Right ventricle myocardium inferior (tissue), 1 donor: ENCODE data around the gene TTLL11. TPM values are rescaled to one million over a fixed set of nuclear protein-coding genes. Genes with fewer than 3 reads are reported as not detected.

Experiments
- ATAC-seq: fragments of 200-7000 bp; cut with Tn5 transposase; one replicate; pipeline ENCODE4 v1.9.1; 2020; ENCODE audit warnings: mild to moderate bottlenecking, moderate library complexity
- DNase-seq: peaks from one replicate; pipeline ENCODE4 v3.0.0; 2021; ENCODE audit errors: missing footprints
- intact Hi-C: fragments of 100-400 bp; cut with DNase I; formaldehyde crosslinking; loops from one replicate; pipeline ENCODE4 v1.11.0; 2022
- total RNA-seq: library from RNA; stranded (reverse); fragmentation: NEBNext Ultra II Directional; extraction: Animal tissue kit (Norgen Biotek cat#: 25700); gene quantifications from one replicate; pipeline ENCODE4 v1.2.1, GENCODE V29; 2021
- donor health status: DM: no; HTN: yes; CAD: no; lungs with severe emphysema.

The TTLL11 gene
- total RNA-seq, 1 donor from 2014 or later: 5.0 TPM

DNA sequence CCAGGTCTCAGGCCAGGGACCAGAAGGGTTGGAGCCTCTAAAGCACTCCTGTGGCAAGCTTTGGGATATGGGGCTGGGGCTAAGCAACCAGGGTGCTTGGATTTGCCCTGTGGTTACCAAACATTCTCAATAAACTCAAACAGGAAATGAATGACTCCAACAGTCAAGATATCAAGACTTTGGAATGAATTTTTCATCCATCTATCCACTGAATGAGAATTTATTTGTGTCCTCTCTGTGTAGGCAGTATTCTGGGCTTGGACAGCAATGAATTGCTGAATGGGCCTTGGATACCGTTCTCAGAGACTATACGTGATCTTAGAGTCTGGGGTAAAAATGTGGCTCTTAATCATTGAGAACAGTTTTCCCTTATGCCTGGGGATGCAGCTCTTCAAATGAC lies 229.2 kb downstream of the TTLL11 start:
- ATAC-seq (no peak), DNase-seq (no peak)
- intact Hi-C loops: loop anchor here (5.0 kb wide), 3 partner anchors 122 to 227 kb away; no protein-coding TSS in a partner anchor

DNA sequence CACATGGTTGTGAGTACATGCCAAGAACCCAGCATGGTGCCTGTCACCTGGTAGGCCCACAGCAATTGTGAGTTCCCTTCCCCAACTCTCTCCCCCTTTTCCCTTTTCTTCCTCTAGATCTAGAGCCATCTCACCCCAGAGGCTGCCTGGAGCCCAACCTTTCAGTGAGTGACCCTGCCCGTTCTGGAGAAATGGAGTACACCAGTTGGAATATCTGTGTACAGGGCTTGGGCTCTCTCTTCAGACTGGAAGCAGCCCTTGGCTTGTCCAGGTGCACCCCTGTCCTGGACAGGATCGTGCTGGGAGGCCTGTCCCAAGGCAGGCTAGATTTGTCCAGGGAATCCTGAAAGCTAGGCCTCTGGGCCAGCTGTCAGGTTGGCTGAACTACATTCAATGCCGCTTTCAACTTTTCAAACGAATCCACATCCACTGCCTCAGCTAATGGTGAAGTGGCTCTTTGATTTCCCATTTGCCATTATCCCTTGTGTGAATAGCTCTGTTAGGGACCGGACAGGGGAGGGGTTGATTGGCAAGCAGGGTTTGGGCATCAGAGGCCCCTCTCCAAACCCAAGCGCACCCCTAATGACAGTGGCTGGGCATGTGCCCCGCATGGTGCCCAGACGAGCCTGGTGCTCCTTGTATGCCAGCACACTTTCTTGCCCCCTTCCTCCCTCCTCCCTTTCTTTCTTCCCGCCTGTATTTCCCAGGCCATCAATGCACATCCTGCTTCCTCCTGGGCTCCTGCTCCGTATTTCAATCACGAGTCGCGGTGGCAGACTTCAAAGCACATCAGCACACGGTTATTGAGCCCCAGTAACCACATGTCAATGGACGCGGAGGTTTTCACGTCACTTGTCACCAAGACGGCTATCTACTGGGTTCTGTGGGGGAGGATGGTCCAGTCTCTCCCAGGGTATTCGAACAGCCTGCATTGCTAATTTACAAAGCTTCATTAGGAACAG lies 230.5 kb downstream of the TTLL11 start:
- DNase-seq (no peak), ATAC-seq (no peak)
- intact Hi-C loops: loop anchor here (5.0 kb wide), 3 partner anchors 120 to 225 kb away; no protein-coding TSS in a partner anchor

DNA sequence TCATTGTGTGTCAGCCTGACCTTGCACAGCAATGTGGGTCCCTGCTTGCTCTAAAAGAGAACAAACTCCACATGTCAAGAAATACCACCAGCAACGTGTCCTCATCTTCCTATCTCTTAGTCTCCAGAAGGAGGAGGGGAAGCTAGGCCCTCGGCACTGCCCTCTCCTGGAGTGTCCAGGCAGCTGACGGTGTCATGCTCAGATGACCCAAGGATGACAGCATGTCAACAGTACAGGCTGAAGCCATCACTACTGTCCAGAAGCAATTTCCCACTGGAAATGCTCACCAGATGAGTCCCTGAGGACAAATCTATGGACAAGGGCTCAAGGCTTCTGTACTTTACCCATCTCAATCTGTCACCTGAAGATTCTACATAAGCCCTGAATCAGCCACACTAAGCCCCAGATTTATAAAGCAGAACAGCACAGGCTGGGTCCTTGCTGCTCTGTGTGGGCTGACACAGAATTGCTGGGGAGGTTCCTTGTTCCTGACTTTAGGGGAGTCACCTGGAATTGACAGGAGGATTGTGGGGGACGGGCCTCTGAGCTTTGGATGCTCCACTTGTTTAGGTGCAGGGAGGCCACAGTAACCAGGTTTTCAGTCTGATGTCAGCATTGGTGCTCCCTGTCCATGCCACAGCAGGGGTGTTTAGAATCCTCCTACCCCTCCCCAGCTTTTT lies 231.5 kb downstream of the TTLL11 start:
- ATAC-seq (peak; percentile 73), DNase-seq (no peak)
- intact Hi-C loops: loop anchor here (5.0 kb wide), 3 partner anchors 119 to 224 kb away; no protein-coding TSS in a partner anchor

DNA sequence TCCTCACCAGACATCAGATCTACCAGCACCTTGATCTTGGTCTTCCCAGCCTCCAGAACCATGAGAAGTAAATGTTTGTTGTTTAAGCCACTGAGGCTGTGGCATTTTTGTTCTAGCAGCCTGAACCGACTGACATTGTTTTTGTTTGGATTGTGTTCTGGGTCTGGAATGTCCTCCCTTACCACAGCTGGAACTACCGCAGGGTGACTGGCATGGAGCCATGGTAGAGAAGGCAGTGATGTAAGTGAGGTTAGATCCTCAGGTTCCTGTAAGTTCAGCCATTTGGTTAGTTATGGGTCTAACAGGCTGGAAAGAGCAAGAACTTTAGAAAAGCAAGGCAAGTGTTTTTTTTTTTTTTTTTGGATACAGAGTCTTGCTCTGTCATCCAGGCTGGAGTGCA lies 232.4 kb downstream of the TTLL11 start:
- intact Hi-C loops: loop anchor here (5.0 kb wide), 3 partner anchors 118 to 223 kb away; no protein-coding TSS in a partner anchor
- DNase-seq: no peak
- peak; percentile 70 for ATAC-seq

DNA sequence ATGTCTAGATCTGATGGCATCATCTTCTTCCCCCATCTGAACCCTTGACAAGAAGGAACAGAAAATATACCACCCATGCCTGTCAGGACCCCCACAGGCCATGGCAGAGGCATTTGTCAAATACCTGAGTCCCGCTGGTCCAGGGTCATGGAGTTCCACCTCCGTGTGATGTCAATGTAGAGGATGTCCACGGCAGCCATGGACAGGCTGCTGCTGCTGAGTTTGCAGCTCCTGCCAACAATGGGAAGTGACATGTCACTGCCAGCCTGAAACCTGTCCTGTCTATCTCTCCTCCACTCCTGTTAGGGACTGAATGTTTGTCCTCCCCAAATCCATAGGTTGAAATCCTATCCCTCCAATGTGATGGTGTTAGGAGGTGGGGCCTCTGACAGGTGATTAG lies 232.9 kb downstream of the TTLL11 start:
- ATAC-seq: no peak
- DNase-seq: no peak
- intact Hi-C loops: loop anchor here (5.0 kb wide), 3 partner anchors 118 to 223 kb away; no protein-coding TSS in a partner anchor

DNA sequence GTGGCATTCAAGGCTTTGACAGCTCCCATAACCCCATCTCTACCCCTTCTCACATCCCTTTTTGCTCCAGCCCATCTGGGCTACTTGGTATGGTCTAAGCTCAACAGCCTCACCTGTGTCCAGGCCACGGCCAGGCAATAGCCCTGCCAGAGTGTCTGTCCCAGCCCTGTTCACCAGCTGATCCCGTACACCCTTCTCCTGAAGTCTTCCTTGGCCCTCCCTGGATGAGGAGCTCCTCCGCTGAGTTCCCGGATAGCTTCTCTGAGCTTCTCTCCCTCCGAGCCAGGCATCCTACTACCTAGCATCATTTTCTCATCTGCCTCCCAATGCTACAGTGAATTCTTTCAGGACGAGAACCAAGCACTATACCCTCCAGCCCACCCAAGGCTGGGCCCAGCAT lies 233.5 kb downstream of the TTLL11 start:
- intact Hi-C loops: loop anchor here (5.0 kb wide), 3 partner anchors 117 to 222 kb away; no protein-coding TSS in a partner anchor
- ATAC-seq: no peak
- DNase-seq: no peak

DNA sequence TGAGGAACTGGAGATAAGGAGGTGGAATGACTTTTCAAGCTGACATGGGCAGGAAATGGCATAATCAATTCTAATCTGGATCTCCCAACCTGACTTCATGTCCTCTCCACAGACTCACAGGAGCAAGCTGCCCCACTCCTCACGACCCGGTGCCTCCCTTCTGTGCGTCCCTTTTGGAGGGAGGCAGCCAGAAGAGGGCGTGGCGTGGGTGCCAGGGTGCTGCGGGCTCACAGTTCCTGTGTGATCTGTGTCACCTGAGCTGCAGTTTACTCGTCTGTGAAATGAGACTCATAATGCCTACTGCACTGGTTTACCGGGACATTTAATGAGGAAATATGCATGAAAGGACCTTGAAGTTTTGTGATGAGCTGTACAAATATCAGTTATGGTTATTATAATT lies 234.3 kb downstream of the TTLL11 start:
- no peak for ATAC-seq
- intact Hi-C loops: no loop called here
- no peak for DNase-seq

DNA sequence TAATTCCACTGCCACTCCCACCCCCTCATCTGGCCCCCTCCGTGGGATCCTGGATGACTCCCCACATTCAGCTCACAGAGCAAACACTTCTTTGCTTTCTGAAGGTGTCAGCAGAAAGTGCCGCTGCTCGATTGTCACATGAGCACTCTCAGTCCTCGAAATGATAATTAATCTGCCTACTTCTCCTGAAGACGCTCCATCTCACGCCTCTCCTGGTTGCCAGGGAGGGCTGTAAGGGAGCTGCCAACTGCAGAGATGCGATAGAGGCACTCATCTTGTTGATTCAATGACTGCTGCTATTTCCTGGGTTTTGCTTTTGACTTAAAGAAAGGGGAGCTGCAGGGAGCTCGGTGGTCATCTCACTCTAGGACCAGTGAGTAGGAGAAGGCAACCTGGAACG lies 235.2 kb downstream of the TTLL11 start:
- ATAC-seq: no peak
- DNase-seq: no peak
- intact Hi-C loops: no loop called here

DNA sequence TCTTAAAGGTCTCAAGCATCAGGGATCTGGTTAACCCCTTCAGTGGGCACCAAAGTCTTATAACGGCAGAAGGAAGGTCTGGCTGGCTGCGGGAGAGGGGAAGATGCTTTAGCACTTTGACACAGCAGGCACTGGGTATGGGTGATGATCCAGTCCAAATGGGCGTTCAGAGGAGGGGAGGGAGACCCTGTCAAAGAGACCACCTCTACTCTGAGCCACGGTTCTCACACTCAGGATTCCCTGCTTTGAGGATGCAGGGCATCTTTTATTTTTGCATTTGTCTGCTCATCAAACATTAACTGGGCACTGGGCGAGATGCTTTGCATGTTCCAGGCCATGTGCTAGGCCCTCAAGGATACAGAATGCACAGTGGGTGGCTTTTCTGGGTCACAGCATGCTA lies 237.6 kb downstream of the TTLL11 start:
- no peak for ATAC-seq
- DNase-seq: no peak
- intact Hi-C loops: no loop called here

DNA sequence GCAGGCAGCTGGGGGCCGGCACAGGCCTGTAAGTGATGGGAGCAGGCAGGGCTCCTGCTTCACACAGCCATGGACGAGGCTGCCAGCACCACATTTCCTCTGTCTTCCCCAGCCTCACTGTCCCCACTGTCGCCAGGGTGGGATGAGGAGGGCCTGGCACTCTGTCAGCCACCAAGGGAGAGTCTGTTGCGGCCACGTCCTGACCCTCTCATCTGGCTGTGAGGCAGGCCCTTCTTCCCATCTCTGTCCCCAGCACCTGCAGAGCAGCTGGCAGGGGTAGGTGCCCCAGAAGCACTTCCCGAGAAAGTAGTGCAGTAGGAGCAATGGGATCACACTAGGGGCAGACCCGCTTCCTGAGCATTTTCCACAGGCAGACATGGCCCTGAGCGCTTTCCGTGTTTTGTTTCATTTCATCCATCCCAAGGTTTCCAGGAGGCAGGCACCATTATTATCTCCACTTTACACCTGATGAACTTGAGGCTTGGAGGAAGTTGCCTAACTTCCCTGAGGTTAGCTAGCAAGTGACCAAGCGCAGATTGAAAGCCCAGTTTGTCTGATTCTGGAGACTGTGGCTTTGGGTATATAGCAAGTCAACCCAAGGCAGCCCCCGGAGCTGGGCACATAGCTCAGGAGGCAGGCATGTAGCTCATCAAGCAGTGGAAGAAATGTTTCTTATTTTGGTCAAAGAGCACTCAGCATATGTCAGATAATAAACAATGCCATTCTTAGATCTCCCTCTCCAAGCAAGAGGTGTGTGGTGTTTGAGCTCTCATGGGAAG lies 239.3 kb downstream of the TTLL11 start:
- ATAC-seq (no peak), DNase-seq (no peak)
- intact Hi-C loops: no loop called here

DNA sequence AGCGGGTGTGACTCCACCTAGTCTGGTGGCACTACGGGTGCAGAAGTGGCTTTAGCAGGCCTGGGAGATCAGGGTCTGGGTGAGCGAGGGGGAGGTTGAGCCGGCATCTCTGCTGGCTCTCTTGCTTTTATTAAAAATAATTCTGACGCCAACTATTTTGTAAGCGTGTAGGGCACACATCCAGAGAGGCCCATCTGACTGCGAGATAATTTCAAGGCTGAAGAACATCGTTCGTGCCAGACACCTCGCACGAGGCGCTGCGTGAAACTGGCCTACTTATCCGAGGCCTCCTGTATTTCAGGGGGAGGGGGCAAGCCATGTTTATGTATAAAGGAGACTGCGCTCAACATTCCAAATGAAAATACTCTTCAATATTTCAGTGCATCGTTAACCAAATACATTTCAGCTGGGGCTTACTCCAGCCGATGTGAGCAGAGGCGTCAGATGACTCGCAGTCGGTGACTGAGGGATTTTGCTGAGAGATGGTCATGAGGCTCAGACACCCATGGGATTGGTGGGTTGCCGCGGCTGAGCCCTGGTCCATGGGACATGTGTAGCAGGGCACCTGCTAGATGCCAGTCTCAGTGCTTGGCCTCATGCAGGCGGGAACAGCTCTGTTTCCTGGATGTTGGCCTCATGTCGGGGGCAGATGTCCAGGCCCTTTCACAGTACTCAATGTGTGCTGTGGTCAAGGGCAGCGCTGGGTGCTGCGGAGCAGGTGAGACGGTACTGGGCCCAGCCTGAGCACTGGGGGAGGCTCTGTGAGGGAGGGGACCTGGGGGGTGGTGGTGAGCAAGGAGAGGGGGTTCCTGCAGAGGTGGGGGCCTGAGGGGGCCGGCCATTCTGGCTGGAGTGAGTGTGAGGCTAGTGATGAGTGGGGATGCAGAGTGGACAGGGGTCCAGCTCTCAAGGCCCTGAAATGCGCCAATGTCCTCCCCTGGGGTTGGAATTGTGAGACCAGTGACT lies 240.2 kb downstream of the TTLL11 start:
- DNase-seq (no peak), ATAC-seq (peak; percentile 73)
- intact Hi-C loops: no loop called here

DNA sequence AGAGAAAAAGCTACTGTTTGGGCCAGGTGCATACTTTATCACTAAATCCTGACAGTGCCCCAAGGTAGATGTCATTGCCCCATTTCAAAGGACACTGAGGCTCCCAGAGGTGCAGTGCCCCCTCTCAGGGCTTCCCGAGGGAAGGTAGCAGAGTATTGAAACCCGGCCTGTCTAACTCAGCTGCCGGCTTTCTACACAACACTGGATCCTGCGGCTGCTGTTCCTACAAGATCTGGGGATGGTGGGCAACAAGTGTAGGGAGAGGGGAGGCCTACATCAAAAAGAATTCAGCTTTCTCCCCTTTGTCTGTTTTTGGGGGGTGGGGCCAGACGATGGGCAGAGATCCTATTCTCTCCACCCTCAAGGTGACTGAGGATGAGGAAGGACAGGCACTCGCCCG lies 240.9 kb downstream of the TTLL11 start:
- ATAC-seq: no peak
- intact Hi-C loops: no loop called here

DNA sequence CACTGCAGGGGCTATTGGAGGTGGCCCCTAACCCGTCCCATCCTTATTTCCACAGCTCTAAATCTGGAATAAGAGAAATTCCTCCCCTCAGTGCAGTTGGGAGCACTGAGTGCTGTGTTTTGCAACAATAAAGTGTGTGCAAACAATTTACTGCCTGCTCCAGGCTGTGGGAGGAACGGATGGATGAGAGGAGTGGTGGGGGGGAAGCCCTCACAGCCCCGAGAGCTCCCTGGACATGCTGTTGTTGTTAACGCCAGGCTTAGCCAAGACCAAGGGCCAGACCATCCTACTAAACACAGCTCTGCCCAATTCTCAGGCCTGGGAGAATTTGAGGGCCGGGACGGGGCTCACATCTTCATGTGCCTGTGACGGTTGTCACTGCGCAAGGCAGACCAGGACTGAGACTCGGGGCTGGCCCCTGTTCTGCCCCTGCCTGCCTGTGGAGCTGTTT lies 241.4 kb downstream of the TTLL11 start:
- no peak for DNase-seq
- intact Hi-C loops: no loop called here
- peak; percentile 80 for ATAC-seq

More for the DNA sequence above, 240.9 kb downstream of the TTLL11 start:
- no peak for DNase-seq

DNA sequence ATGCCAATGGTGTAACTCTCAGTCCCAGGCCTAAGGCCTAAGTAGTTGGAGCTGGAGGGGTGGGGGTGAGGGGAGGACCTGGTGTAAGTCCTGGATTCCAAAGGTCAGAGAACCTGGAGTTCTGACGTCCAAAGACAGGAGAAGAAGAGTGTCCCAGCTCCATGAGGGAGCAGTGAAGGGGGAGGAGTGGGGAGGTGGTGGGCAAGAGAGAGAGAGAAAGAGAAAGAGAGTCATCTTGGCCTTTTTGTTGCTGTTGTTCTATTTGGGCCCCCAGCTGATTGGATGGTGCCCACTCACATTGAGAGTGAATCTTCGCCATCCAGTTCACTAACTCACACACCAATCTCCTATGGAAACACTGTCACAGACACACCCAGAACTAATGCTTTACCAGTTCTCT lies 242.7 kb downstream of the TTLL11 start:
- intact Hi-C loops: no loop called here
- DNase-seq (no peak), ATAC-seq (no peak)

DNA sequence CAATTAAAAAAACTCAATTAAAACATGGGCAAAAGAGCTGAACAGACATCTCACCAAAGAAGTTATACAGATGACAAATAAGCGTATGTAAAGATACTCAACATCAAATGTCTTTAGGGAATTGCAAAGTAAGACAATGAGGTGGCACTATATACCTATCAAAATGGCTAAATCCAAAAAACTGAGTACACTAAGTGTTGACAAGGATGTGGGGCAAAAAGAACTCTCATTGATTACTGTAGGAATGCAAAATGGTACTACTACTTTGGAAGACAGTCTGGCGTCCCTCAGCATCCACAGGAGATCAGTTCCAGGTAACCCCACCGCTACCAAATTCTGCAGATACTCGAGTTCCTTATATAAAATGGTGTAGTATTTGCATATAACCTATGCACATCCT lies 243.6 kb downstream of the TTLL11 start:
- intact Hi-C loops: no loop called here
- no peak for DNase-seq
- no peak for ATAC-seq

DNA sequence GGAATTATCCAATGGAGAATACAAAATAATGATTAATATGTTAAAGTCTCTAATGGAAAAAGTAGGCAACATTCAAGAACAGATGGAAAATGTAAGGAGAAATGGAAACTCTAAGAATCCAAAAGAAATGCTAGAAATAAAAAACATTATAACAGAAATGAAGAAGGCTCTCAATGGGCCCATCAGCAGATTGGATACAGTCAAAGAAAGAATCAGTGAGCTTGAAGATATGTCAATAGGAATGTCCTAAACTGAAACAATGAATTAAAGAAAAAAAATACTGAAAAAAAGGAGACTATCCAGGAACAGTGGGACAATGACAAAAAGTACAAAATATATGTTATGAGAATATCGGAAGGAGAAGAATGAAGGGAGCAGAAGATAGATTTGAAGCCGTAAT lies 248.5 kb downstream of the TTLL11 start:
- intact Hi-C loops: no loop called here
- ATAC-seq: no peak

DNA sequence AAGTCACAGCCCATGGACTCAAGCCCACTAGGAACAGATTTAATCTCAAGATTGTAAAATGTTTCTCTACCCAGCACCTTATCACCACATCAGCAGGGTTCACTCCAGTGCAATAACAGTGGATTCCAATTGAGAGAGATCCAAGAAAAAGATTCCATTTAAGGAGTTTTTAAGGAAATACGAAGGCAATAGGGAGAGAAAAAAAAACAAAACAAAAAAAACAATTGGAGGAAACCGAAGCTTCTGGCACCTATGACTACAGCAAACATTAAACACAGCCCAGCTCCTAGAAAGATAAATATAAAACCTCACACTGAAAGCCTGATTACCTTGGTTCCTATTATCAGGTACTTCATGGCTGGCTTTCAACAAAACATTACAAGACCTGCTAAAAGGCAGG lies 249.0 kb downstream of the TTLL11 start:
- intact Hi-C loops: no loop called here

More for the DNA sequence above, 248.5 kb downstream of the TTLL11 start:
- DNase-seq: no peak

DNA sequence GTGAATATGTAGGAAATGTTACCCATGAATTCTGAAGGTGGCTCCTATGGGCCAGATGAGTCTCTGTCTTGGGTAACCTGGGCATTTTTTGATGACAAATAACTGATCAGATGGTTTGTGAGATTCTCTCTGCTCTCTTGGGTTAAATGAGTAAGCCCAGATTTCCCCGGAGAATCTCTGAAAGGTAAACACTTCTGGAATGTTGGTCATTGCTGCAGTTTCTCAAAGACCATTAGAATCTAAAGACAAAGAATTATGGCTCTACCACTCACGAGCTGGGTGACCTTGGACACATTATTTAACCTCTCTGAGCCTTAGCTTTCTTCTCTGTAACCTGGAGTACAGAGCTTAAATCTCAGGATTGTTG lies 250.5 kb downstream of the TTLL11 start:
- intact Hi-C loops: no loop called here
- no peak for DNase-seq

More for the DNA sequence above, 249.0 kb downstream of the TTLL11 start:
- DNase-seq: no peak
- ATAC-seq: no peak

More for the DNA sequence above, 250.5 kb downstream of the TTLL11 start:
- no peak for ATAC-seq
